RPMI8226 (cell line): ENCODE data around the gene CNNM2.
"Not testable (repeated sequence)": the region's sequence is repeated elsewhere in the genome, so short reads cannot be mapped to it uniquely, and the experiment has no call there.

Experiments used
- DNase-seq: peaks from one replicate; pipeline ENCODE4 v3.0.0-alpha.2; 2015

Gene CNNM2

GRCh38 chr10:102927311-102928010 is 9.4 kb downstream of the CNNM2 start:
- DNase-seq: no peak

- DNase-seq: not testable (repeated sequence)
Measured at GRCh38 chr10:102928442-102928841, 10.3 kb downstream of the CNNM2 start.

- DNase-seq: no peak
Measured at GRCh38 chr10:102930720-102931119, 12.6 kb downstream of the CNNM2 start.

- no peak for DNase-seq
Measured at GRCh38 chr10:102931643-102932042, 13.5 kb downstream of the CNNM2 start.

GRCh38 chr10:102935505-102935904 is 17.4 kb downstream of the CNNM2 start:
- DNase-seq: no peak

- no peak for DNase-seq
Measured at GRCh38 chr10:102935939-102936605, 18.0 kb downstream of the CNNM2 start.

GRCh38 chr10:102941401-102941800 is 23.3 kb downstream of the CNNM2 start:
- DNase-seq: no peak

- no peak for DNase-seq
Measured at GRCh38 chr10:102945449-102945848, 27.4 kb downstream of the CNNM2 start.

- no peak for DNase-seq
Measured at GRCh38 chr10:102945962-102946361, 27.9 kb downstream of the CNNM2 start.

- DNase-seq: no peak
Measured at GRCh38 chr10:102946992-102947391, 28.9 kb downstream of the CNNM2 start.

- DNase-seq: no peak
Measured at GRCh38 chr10:102948176-102948575, 30.1 kb downstream of the CNNM2 start.

GRCh38 chr10:102948786-102949185 is 30.7 kb downstream of the CNNM2 start:
- DNase-seq: no peak

GRCh38 chr10:102949916-102950315 is 31.8 kb downstream of the CNNM2 start:
- DNase-seq: no peak

- no peak for DNase-seq
Measured at GRCh38 chr10:102951316-102951715, 33.2 kb downstream of the CNNM2 start.

GRCh38 chr10:102959360-102959759 is 41.3 kb downstream of the CNNM2 start:
- DNase-seq: no peak

GRCh38 chr10:102960157-102960556 is 42.1 kb downstream of the CNNM2 start:
- DNase-seq: no peak

- no peak for DNase-seq
Measured at GRCh38 chr10:102962267-102962666, 44.2 kb downstream of the CNNM2 start.

- DNase-seq: no peak
Measured at GRCh38 chr10:102962951-102963755, 45.1 kb downstream of the CNNM2 start.

- DNase-seq: no peak
Measured at GRCh38 chr10:102963756-102964025, 45.6 kb downstream of the CNNM2 start.

- not testable (repeated sequence) for DNase-seq
Measured at GRCh38 chr10:102964064-102964463, 46.0 kb downstream of the CNNM2 start.

GRCh38 chr10:102964713-102965112 is 46.6 kb downstream of the CNNM2 start:
- no peak for DNase-seq

- no peak for DNase-seq
Measured at GRCh38 chr10:102965311-102965851, 47.3 kb downstream of the CNNM2 start.

GRCh38 chr10:102967123-102967522 is 49.0 kb downstream of the CNNM2 start:
- no peak for DNase-seq
